PC-9 (cell line): ENCODE measurements around the gene FGFR3. TPM values are rescaled to one million over a fixed set of nuclear protein-coding genes. Genes with fewer than 3 reads are reported as not detected.

ENCODE experiments used
- BruUV-seq: library from RNA; stranded (reverse); fragments of 400-500 nt; replicated peaks from 2 replicates; lab custom pipeline; 2021; lab: Mats Ljungman, UMichigan
- CTCF ChIA-PET: fragments of 300-600 bp; sonication (Branson Sonifier 250); formaldehyde crosslinking; loops from one replicate; lab custom pipeline; 2022; ENCODE audit warnings: antibody characterized with exemption; lab: Charles Lee
- POLR2A ChIA-PET: fragments of 300-600 bp; sonication (Branson Sonifier 250); formaldehyde crosslinking; loops from one replicate; lab custom pipeline; 2022; ENCODE audit warnings: antibody characterized with exemption; ENCODE audit not compliant: unreplicated experiment; lab: Charles Lee
- DNase-seq, 2 experiments: peaks; one replicate each; pipeline versions ENCODE4 v3.0.0 to v3.0.0-alpha.2; 2015 to 2022; ENCODE audit warnings: mixed read lengths in 1 of 2
- H2AFZ ChIP-seq: fragments of 200-600 bp; sonication (generic); 2 replicates; pipeline ENCODE4 v1.8.1; 2017; ENCODE audit warnings: antibody characterized with exemption
- H3F3A ChIP-seq: fragments of 200-600 bp; sonication (generic); 2 replicates; pipeline ENCODE4 v1.8.1; 2017; ENCODE audit warnings: antibody characterized with exemption, mild to moderate bottlenecking, low read depth; ENCODE audit not compliant: insufficient read depth
- H3K27ac ChIP-seq: fragments of 200-600 bp; sonication (generic); 2 replicates; pipeline ENCODE4 v1.6.1; 2016; ENCODE audit warnings: mixed run types
- H3K27me3 ChIP-seq: fragments of 200-600 bp; sonication (generic); 2 replicates; pipeline ENCODE4 v1.6.1; 2016; ENCODE audit warnings: low read depth, mixed run types; ENCODE audit not compliant: insufficient read depth
- H3K36me3 ChIP-seq: fragments of 200-600 bp; sonication (generic); 2 replicates; pipeline ENCODE4 v1.6.1; 2016; ENCODE audit warnings: low read depth, mixed run types
- H3K4me1 ChIP-seq: fragments of 200-600 bp; sonication (generic); replicated peaks from 2 replicates; pipeline ENCODE4 v1.6.1; 2016; ENCODE audit warnings: mixed run types; ENCODE audit not compliant: insufficient read depth
- H3K4me2 ChIP-seq: fragments of 200-600 bp; sonication (generic); 2 replicates; pipeline ENCODE4 v1.6.1; 2017; ENCODE audit warnings: mixed run types
- H3K4me3 ChIP-seq: fragments of 200-600 bp; sonication (generic); 2 replicates; pipeline ENCODE4 v1.6.1; 2016; ENCODE audit warnings: mixed run types
- H3K79me2 ChIP-seq: fragments of 200-600 bp; sonication (generic); 2 replicates; pipeline ENCODE4 v1.6.1; 2017; ENCODE audit warnings: low read depth, mixed run types
- H3K9me2 ChIP-seq: fragments of 200-600 bp; sonication (generic); 2 replicates; pipeline ENCODE4 v1.8.1; 2017; ENCODE audit warnings: mild to moderate bottlenecking; ENCODE audit not compliant: insufficient read depth
- H3K9me3 ChIP-seq: fragments of 200-600 bp; sonication (generic); 2 replicates; pipeline ENCODE4 v1.8.1; 2016; ENCODE audit warnings: low read depth; ENCODE audit not compliant: insufficient read depth
- H4K20me1 ChIP-seq: fragments of 200-600 bp; sonication (generic); 2 replicates; pipeline ENCODE4 v1.8.1; 2017; ENCODE audit not compliant: insufficient read depth
- EZH2 ChIP-seq: fragments of 200-600 bp; sonication (generic); IDR thresholded peaks from 2 replicates; pipeline ENCODE4 v1.8.0; 2017; ENCODE audit warnings: antibody characterized with exemption, low read depth
- intact Hi-C: fragments of 100-400 bp; cut with micrococcal nuclease; formaldehyde crosslinking; loops from one replicate; pipeline ENCODE4 v1.10.0; 2022; ENCODE audit not compliant: unreplicated experiment
- total RNA-seq: library from RNA; stranded (reverse); gene quantifications from 2 replicates; pipeline ENCODE4 v1.2.3, GENCODE V29; 2021
- TF ChIP-seq, protein P1 (sequence below): fragments of 200-600 bp; sonication (generic); conservative IDR thresholded peaks from 2 replicates; pipeline ENCODE4 v1.6.1; 2017; ENCODE audit warnings: mixed run types, antibody characterized with exemption, mild to moderate bottlenecking, moderate library complexity

FGFR3 gene
- total RNA-seq, 1 experiment from 2014 or later: 8.2 TPM

DNA sequence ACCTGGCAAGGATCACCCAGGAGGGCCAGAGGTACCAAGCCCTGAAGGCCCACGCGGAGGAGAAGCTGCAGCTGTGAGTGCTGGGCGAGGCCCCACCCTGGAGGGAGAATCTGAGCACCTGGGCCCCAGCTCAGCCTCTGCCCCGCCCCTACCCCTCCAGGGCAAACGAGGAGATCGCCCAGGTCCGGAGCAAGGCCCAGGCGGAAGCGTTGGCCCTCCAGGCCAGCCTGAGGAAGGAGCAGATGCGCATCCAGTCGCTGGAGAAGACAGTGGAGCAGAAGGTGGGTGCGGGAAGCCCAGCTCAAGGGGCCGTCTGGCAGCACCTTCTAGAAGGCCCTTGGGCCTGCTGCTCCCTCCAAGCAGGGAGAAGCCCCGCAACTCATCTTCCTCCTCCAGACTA lies 48.5 kb upstream of the FGFR3 start:
- H3K9me2 ChIP-seq: no peaks in the 10 kb centered on the region
- no peak overlapping the region for H3K4me3 ChIP-seq
- TF ChIP-seq EZH2: no peak
- TF ChIP-seq, protein P1, sequence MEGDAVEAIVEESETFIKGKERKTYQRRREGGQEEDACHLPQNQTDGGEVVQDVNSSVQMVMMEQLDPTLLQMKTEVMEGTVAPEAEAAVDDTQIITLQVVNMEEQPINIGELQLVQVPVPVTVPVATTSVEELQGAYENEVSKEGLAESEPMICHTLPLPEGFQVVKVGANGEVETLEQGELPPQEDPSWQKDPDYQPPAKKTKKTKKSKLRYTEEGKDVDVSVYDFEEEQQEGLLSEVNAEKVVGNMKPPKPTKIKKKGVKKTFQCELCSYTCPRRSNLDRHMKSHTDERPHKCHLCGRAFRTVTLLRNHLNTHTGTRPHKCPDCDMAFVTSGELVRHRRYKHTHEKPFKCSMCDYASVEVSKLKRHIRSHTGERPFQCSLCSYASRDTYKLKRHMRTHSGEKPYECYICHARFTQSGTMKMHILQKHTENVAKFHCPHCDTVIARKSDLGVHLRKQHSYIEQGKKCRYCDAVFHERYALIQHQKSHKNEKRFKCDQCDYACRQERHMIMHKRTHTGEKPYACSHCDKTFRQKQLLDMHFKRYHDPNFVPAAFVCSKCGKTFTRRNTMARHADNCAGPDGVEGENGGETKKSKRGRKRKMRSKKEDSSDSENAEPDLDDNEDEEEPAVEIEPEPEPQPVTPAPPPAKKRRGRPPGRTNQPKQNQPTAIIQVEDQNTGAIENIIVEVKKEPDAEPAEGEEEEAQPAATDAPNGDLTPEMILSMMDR: no peak
- intact Hi-C loops: no loop called here
- no peak overlapping the region for H3K4me2 ChIP-seq
- DNase-seq: no peak
- peaks cover 35% of the 10 kb centered on the region; the same call in 1 of the 2 replicates for H3F3A ChIP-seq
- no TSS peak for BruUV-seq
- no peaks in the 10 kb centered on the region; the same call in 1 of the 2 replicates for H4K20me1 ChIP-seq
- H3K79me2 ChIP-seq: no peaks in the 10 kb centered on the region
- ChIA-PET POLR2A (interaction anchor here (0.7 kb wide), 1 partner anchor 406 kb away, joined by 5 read pairs; no protein-coding TSS in a partner anchor), CTCF (interaction anchor here (0.6 kb wide), 1 partner anchor 23 kb away, joined by 4 read pairs; no protein-coding TSS in a partner anchor)
- no peaks in the 10 kb centered on the region for H3K36me3 ChIP-seq
- H3K4me1 ChIP-seq: no peaks in the 10 kb centered on the region
- no peaks in the 10 kb centered on the region for H3K27me3 ChIP-seq
- H2AFZ ChIP-seq: no peak overlapping the region
- H3K27ac ChIP-seq: no peak overlapping the region
- H3K9me3 ChIP-seq: no peaks in the 10 kb centered on the region

DNA sequence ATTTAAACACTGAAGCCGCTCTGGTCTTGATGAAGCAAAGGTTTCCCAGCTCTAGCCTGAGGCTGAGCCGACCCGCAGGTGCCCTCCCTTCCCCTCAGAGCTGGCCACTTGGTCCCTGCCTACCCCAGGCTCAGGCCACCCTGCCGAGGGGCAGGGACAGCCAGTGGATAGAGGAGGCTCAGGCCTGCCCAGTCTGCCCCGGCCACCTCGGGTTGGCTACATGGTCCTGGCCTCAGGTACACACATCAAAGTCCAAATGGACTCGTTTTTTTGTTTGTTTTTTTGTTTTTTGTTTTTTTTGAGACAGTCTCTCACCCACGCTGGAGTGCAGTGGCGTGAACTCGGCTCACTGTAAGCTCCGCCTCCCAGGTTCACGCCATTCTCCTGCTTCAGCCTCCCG lies 47.9 kb upstream of the FGFR3 start:
- H3F3A ChIP-seq: peaks cover 35% of the 10 kb centered on the region; the same call in 1 of the 2 replicates
- POLR2A ChIA-PET: no interaction called here
- no peaks in the 10 kb centered on the region for H3K79me2 ChIP-seq
- no peaks in the 10 kb centered on the region for H3K9me2 ChIP-seq
- DNase-seq: no peak
- no peaks in the 10 kb centered on the region for H3K36me3 ChIP-seq
- no peaks in the 10 kb centered on the region for H3K4me1 ChIP-seq
- H2AFZ ChIP-seq: no peak overlapping the region
- TF ChIP-seq EZH2: no peak
- TF ChIP-seq, protein P1: no peak
- no peak overlapping the region for H3K4me3 ChIP-seq
- H3K27me3 ChIP-seq: no peaks in the 10 kb centered on the region
- H3K4me2 ChIP-seq: no peak overlapping the region
- no TSS peak for BruUV-seq
- no peak overlapping the region for H3K27ac ChIP-seq
- no peaks in the 10 kb centered on the region for H3K9me3 ChIP-seq
- no peaks in the 10 kb centered on the region; the same call in 1 of the 2 replicates for H4K20me1 ChIP-seq
- CTCF ChIA-PET: interaction anchor here (0.6 kb wide), 3 partner anchors 22 to 423 kb away, joined by 3 to 4 read pairs (median 4); no protein-coding TSS in a partner anchor
- intact Hi-C loops: no loop called here

DNA sequence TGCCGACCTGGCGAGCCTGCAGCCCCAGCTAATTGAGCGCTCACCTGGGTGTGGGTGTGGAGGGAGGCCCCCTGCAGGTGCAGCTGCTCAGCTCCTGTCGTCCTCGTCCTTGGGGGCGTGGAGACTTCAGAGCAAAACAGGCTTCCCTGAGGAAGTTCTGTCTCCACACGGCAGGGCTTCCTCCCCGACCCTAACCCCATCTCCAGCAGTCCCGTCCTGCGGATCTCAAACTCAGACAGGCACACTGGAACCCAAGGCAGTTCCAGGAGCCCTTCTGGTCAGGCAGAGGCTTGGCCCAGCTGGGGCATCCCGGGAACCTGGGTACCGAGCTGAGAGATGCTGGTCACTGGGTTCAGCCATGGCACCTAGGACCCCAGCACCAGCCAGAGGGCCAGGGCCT lies 47.4 kb upstream of the FGFR3 start:
- Histone ChIP-seq H3K27me3 (no peaks in the 10 kb centered on the region), H3K4me3 (no peak overlapping the region), H3K9me3 (no peaks in the 10 kb centered on the region), H3K79me2 (no peaks in the 10 kb centered on the region), H2AFZ (no peak overlapping the region), H3K36me3 (no peaks in the 10 kb centered on the region), H4K20me1 (no peaks in the 10 kb centered on the region; the same call in 1 of the 2 replicates), H3K27ac (no peak overlapping the region), H3K9me2 (no peaks in the 10 kb centered on the region), H3F3A (peaks cover 35% of the 10 kb centered on the region; the same call in 1 of the 2 replicates), H3K4me1 (no peaks in the 10 kb centered on the region), H3K4me2 (no peak overlapping the region)
- intact Hi-C loops: no loop called here
- ChIA-PET CTCF (interaction anchor here (0.6 kb wide), 2 partner anchors 21 to 422 kb away, joined by 3 to 4 read pairs; no protein-coding TSS in a partner anchor), POLR2A (no interaction called here)
- BruUV-seq: no TSS peak
- no peak for TF ChIP-seq EZH2
- TF ChIP-seq, protein P1: no peak
- no peak for DNase-seq
